Pancreas (tissue), 10 donors: ENCODE data around the gene TIGIT. TPM values are rescaled to one million over a fixed set of nuclear protein-coding genes. Genes with fewer than 3 reads are reported as not detected.

ENCODE experiments used
- ATAC-seq, 4 donors: fragments of 200-7000 bp; cut with Tn5 transposase; one replicate each; pipeline versions ENCODE4 v1.8.0 to v1.9.1; 2020; ENCODE audit warnings: mild to moderate bottlenecking in 4 of 4, moderate library complexity in 4 of 4
- DNase-seq, 6 donors: peaks; one replicate each; pipeline ENCODE4 v3.0.0-alpha.2; 2020
- FAIRE-seq: peaks from 2 replicates; lab custom pipeline; 2012; peaks lifted over from hg19 to GRCh38; lab: Jason Lieb, UNC
- H3K27ac ChIP-seq, 4 donors: fragments of 200-600 bp; sonication (generic); 1 replicate in 3 of 4; 2 replicates in 1 of 4; pipeline versions ENCODE4 v1.5.0 to v1.8.0; 2020
- H3K27me3 ChIP-seq, 4 donors: fragments of 200-600 bp; one replicate each; pipeline ENCODE4 v1.8.0; 2021
- H3K36me3 ChIP-seq, 3 donors: fragments of 200-600 bp; sonication (generic) in 1 of 3; one replicate each; pipeline versions ENCODE4 v1.5.0 to v1.8.0; 2020 to 2021
- H3K4me1 ChIP-seq, 3 donors: fragments of 200-600 bp; one replicate each; pipeline ENCODE4 v1.8.0; 2021
- H3K4me3 ChIP-seq, 4 donors: fragments of 200-600 bp; sonication (generic) in 2 of 4; one replicate each; pipeline versions ENCODE4 v1.5.0 to v1.8.0; 2020 to 2021
- H3K9me3 ChIP-seq, 4 donors: fragments of 200-600 bp; one replicate each; pipeline ENCODE4 v1.8.0; 2021
- CTCF ChIP-seq, 4 donors: fragments of 200-600 bp; sonication (generic) in 3 of 4; IDR thresholded peaks; one replicate each; pipeline versions ENCODE4 v1.5.0 to v1.8.0; 2021; ENCODE audit warnings: antibody characterized with exemption in 4 of 4
- WGBS, 2 donors: extraction: QIAGEN DNeasy Blood & Tissue Kit; methylation state at CpG; one replicate each; pipeline ENCODE4 v1.1.7; 2013; 5-methylcytosine and 5-hydroxymethylcytosine counted together
- intact Hi-C, 3 donors: fragments of 100-400 bp; cut with DNase I; formaldehyde crosslinking; loops; one replicate each; pipeline versions ENCODE4 v1.11.1 to v1.14.2; 2022
- polyA plus RNA-seq, 2 donors: library from polyadenylated mRNA; stranded (reverse); fragments of 200-250 nt; gene quantifications; one replicate each; pipeline ENCODE4 v1.2.3, GENCODE V29; 2013
- total RNA-seq, 6 donors: library from RNA; stranded (reverse); fragmentation: NEBNext Ultra II Directional in 4 of 6; extraction: Animal tissue kit (Norgen Biotek cat#: 25700) in 4 of 6; gene quantifications; one replicate each; pipeline versions ENCODE4 v1.2.1 to v1.2.4, GENCODE V29; 2021 to 2023
- donor health status: healthy with polysubstance abuse.
- donor health status: DM: no; HTN: no; CAD: no; lungs with moderate emphysema.
- donor health status: DM: no; HTN: no; CAD: no.
- donor health status: control.
- donor health status: control.
- donor health status: Bipolar disorder and iron deficiency.
- donor health status: DM: yes; HTN: yes; CAD: no.
- donor health status: DM: no; HTN: no; CAD: no.
- donor health status: DM: no; HTN: no; CAD: no.
- donor health status: DM: yes; HTN: yes; CAD: no.

Gene TIGIT
- total and polyA plus RNA-seq, 8 donors = 0.05 to 0.34 (median 0.19) TPM; not detected in 3

DNA sequence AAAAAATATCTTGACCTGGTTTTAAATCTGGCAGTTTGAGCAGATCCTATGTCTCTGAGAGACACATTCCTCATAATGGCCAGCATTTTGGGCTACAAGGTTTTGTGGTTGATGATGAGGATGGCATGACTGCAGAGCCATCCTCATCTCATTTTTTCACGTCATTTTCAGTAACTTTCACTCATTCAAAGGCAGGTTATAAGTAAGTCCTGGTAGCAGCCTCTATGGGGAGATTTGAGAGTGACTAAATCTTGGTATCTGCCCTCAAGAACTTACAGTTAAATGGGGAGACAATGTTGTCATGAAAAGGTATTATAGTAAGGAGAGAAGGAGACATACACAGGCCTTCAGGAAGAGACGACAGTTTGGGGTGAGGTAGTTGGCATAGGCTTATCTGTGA is 14.5 kb downstream of the TIGIT start:
- DNase-seq (no peak), FAIRE-seq (no peak), ATAC-seq (no peak)
- 59 to 78% methylated on average over 2 of the region's 2 CpGs for WGBS, 2 donors
- no peaks in the 10 kb centered on the region for H3K4me1 ChIP-seq
- TF ChIP-seq CTCF (IDR thresholded peaks at IDR 0.05) = no peak
- no peak overlapping the region for H3K4me3 ChIP-seq
- no peak overlapping the region for H3K27ac ChIP-seq
- intact Hi-C loops = no loop called here
- no peaks in the 10 kb centered on the region for H3K36me3 ChIP-seq
- no peaks in the 10 kb centered on the region for H3K9me3 ChIP-seq
- H3K27me3 ChIP-seq = no peaks in the 10 kb centered on the region

- intact Hi-C loops = no loop called here
- no peaks in the 10 kb centered on the region for H3K9me3 ChIP-seq
- no peak for TF ChIP-seq CTCF (IDR thresholded peaks at IDR 0.05)
- no peak for FAIRE-seq
- H3K4me1 ChIP-seq = no peaks in the 10 kb centered on the region
- H3K27me3 ChIP-seq = no peaks in the 10 kb centered on the region
- WGBS, 2 donors = 59 to 66% methylated on average over 5 of the region's 5 CpGs
- no peak for DNase-seq
- H3K27ac ChIP-seq = no peak overlapping the region
- H3K4me3 ChIP-seq = no peak overlapping the region
- no peaks in the 10 kb centered on the region for H3K36me3 ChIP-seq
- ATAC-seq = no peak
Measured at GRCh38 chr3:114308830-114309229, 15.0 kb downstream of the TIGIT start.

DNA sequence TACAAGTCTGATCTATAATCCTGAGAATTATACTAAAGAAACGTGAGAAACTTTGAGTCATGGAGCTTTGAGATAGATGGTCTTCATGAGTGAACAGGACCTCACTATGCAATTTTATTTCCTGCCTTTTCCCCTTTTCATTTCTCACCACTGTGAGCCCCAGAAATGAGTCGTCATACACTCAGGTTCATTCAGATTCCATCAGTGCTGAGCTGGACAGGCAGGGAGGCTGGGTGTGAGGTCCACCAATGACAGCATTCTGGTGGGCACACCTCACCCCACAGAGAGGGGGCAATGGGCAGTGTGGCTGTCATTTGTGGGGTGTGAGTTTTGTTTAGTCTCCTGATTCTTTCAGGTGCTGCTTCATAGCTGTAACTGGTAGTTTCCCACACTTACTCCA is 16.9 kb downstream of the TIGIT start:
- 58 to 68% methylated on average over 2 of the region's 2 CpGs for whole genome bisulfite sequencing, 2 donors

DNA sequence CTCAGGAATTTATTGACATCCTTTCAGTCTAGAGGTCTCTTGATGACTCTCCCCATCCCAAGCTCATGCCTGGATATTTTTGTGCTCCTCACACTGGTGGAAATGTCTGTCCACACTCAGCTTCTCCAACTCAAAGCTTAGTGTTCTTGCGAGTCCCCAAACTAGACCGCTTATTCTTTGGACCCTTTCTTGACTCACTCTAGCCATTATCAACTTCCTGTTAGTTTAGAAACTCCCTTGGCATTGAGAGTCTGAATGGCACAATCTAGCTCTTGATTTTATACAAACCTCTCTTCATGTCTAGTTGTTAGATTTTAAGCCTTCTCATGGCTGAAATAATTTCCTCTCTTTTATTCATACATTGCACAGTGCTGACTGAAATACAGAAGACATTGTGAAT is 19.6 kb downstream of the TIGIT start:
- Histone ChIP-seq H3K4me1 (peaks cover 0 to 4% (median 0%) of the 10 kb centered on the region in 3 donors), H3K27me3 (no peaks in the 10 kb centered on the region), H3K36me3 (no peaks in the 10 kb centered on the region), H3K4me3 (no peak overlapping the region), H3K9me3 (no peaks in the 10 kb centered on the region), H3K27ac (no peak overlapping the region)
- intact Hi-C loops = no loop called here
- FAIRE-seq (no peak), DNase-seq (no peak), ATAC-seq (no peak)
- TF ChIP-seq CTCF (IDR thresholded peaks at IDR 0.05) = no peak
- WGBS, 2 donors = 93 to 96% methylated on average over 2 of the region's 2 CpGs

More for the DNA sequence above, 16.9 kb downstream of the TIGIT start:
- ATAC-seq = no peak
- H3K27me3 ChIP-seq = no peaks in the 10 kb centered on the region
- H3K4me1 ChIP-seq = peaks cover 0 to 4% (median 0%) of the 10 kb centered on the region in 3 donors
- no peak for TF ChIP-seq CTCF (IDR thresholded peaks at IDR 0.05)
- H3K36me3 ChIP-seq = no peaks in the 10 kb centered on the region
- intact Hi-C loops = no loop called here
- no peak for DNase-seq
- H3K9me3 ChIP-seq = no peaks in the 10 kb centered on the region
- FAIRE-seq = no peak
- H3K4me3 ChIP-seq = no peak overlapping the region
- H3K27ac ChIP-seq = no peak overlapping the region

DNA sequence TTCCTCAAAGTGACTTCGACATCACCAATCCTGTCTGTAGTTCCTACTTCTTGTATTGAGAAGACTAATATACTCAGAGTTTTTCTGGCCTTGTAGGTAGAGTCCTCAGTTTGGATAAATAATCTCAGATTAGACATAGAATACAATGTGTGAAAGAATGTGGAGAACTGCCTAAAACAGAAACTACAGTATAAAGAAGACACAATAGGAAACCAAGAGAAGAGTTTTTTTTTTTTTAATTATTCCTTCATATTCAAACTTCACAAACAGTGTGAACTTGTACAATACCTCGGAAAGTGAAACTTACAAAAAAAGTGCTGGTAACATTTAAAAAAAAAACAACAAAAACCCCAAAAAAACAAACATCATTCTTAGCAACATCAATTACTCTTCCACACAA is 20.5 kb downstream of the TIGIT start:
- Histone ChIP-seq H3K36me3 (no peaks in the 10 kb centered on the region), H3K9me3 (no peaks in the 10 kb centered on the region), H3K4me1 (peaks cover 0 to 4% (median 0%) of the 10 kb centered on the region in 3 donors), H3K27me3 (no peaks in the 10 kb centered on the region), H3K27ac (no peak overlapping the region), H3K4me3 (no peak overlapping the region)
- WGBS, 2 donors = 98 to 99% methylated on average over 2 of the region's 2 CpGs
- no peak for FAIRE-seq
- DNase-seq = no peak
- ATAC-seq = no peak
- no peak for TF ChIP-seq CTCF (IDR thresholded peaks at IDR 0.05)
- intact Hi-C loops = no loop called here
